Measurements from ENCODE around the gene SETD7. TPM values are rescaled to one million over a fixed set of nuclear protein-coding genes. Genes with fewer than 3 reads are reported as not detected.

The SETD7 gene
- total and polyA plus RNA-seq, 2 of the 8 experiments (the other 6 are each of a cell fraction or from before 2014, with no cell fraction given) = 1.5 to 4.6 TPM

DNA sequence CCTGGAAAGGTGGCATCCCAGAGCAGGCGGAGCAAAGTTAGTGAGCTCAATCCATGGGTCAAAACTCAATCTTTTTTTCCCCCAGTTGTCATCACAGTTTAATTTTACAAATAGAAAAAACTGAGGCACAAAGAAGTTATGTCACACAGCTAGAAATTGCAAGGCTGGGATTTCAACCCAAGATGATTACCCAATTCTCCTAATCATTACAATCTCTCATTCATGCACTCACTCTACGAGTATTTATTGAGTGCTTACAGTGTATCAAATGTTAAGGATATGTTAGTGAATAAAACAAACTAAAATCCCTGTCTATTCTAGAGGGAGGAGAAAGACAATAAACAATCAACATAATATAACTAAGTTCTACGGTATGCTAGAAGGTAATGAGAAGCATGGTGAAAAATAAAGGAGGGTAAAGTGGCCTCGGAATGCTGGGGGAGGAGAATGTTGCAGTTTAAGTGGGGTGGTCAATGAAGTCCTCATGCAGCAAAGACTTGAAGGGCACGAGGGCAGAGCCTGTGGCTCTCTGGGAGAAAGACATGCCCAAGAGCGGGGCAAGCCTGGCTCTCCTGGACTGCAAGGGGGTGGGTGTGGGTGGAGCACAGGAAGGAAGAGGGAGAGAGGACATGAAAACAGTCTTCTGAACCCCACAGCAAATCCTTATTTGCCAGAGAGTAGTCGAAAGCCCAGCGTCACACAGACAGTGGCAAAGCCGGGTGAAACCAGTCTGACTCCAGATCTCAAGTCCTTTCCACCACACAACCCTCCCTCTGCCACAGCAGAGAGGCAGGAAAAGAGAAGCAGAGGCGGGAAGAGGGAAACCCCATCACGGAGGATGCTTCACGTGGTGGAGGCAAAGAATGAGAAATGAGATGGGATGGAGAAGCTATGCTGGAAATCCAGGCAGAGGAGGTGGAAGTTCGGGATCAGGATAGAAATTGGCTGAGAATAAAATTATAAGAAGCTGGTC, 53.8 kb downstream of the SETD7 start:
- TF ChIP-seq, protein P1, sequence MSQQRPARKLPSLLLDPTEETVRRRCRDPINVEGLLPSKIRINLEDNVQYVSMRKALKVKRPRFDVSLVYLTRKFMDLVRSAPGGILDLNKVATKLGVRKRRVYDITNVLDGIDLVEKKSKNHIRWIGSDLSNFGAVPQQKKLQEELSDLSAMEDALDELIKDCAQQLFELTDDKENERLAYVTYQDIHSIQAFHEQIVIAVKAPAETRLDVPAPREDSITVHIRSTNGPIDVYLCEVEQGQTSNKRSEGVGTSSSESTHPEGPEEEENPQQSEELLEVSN (IDR thresholded peaks at IDR 0.05) = 0 out of 2 replicates have a peak, but pooled peaks have one; percentile 19
- no peak for TF ChIP-seq POLR2AphosphoS5 (IDR thresholded peaks at IDR 0.05; ENCODE audit: low read depth, low read length)
- Histone ChIP-seq H3K9ac (replicated peaks in 1 of 4; ENCODE audit: extremely low read depth in 1 of 4, low read depth in 3 of 4, low read length in 3 of 4) (no peak overlapping the region), H2AK5ac (ENCODE audit: low read depth, low read length) (no peak overlapping the region), H3K4ac (replicated peaks; ENCODE audit: insufficient read length, low read depth, low read length) (no peak overlapping the region), H3K4me1 (replicated peaks in 1 of 4; ENCODE audit: control insufficient read depth in 3 of 4, insufficient read depth in 4 of 4, low read length in 3 of 4) (no peaks in the 10 kb centered on the region; a peak in 1 of 7 replicates), H2BK120ac (replicated peaks; ENCODE audit: low read depth, low read length) (no peak overlapping the region), H3K14ac (ENCODE audit: insufficient read length) (no peak overlapping the region), H3K79me1 (ENCODE audit: low read depth, low read length) (no peaks in the 10 kb centered on the region), H2BK15ac (ENCODE audit: low read length) (no peak overlapping the region), H3K79me2 (ENCODE audit: control insufficient read depth in 1 of 2, insufficient read depth in 2 of 2, low read length in 2 of 2) (no peaks in the 10 kb centered on the region), H3K4me2 (ENCODE audit: insufficient read depth in 1 of 2, low read depth in 2 of 2, low read length in 2 of 2) (no peak overlapping the region), H3K18ac (ENCODE audit: extremely low read depth, low read length) (no peak overlapping the region), H2AFZ (ENCODE audit: low read length) (no peak overlapping the region), H3K23me2 (ENCODE audit: low read depth, low read length) (no peaks in the 10 kb centered on the region), H4K8ac (ENCODE audit: extremely low read depth, insufficient read depth, low read length) (no peak overlapping the region), H3K23ac (ENCODE audit: insufficient read length) (no peak overlapping the region), H2BK5ac (ENCODE audit: low read depth, low read length) (no peak overlapping the region), H4K20me1 (replicated peaks in 1 of 2; ENCODE audit: control insufficient read depth in 1 of 2, insufficient read depth in 2 of 2, low read length in 2 of 2) (no peaks in the 10 kb centered on the region), H2BK20ac (ENCODE audit: low read length) (no peak overlapping the region), H3K56ac (replicated peaks; ENCODE audit: insufficient read length, low read depth, low read length) (no peak overlapping the region), H3K27ac (ENCODE audit: low read depth, low read length) (no peak overlapping the region), H3K36me3 (ENCODE audit: control insufficient read depth in 2 of 4, insufficient read depth in 4 of 4, low read length in 3 of 4) (no peaks in the 10 kb centered on the region), H3K27me3 (replicated peaks in 1 of 4; ENCODE audit: control insufficient read depth in 3 of 4, extremely low read depth in 1 of 4, insufficient read depth in 3 of 4, low read length in 3 of 4) (no peaks in the 10 kb centered on the region), H2BK12ac (ENCODE audit: low read depth, low read length) (no peak overlapping the region; the same call in 1 of the 2 replicates), H4K5ac (ENCODE audit: insufficient read length, low read depth, low read length) (no peak overlapping the region), H3K4me3 (ENCODE audit: extremely low read depth in 1 of 4, insufficient read depth in 2 of 4, low read depth in 3 of 4, low read length in 4 of 4) (no peak overlapping the region), H3K9me3 (ENCODE audit: insufficient read depth in 2 of 2, low read depth in 1 of 2, low read length in 1 of 2) (no peaks in the 10 kb centered on the region), H4K91ac (replicated peaks; ENCODE audit: insufficient read length, low read length) (no peak overlapping the region)
- ChIA-PET POLR2A (ENCODE audit: partially characterized antibody) (no interaction called here), CTCF (ENCODE audit: partially characterized antibody) (interaction anchor here (0.6 to 4.1 kb wide), 10 partner anchors 8 to 155 kb away, joined by 3 to 17 read pairs (median 3); no protein-coding TSS in a partner anchor)
- WGBS, 2 experiments (ENCODE audit: extremely low coverage in 1 of 2, insufficient coverage in 1 of 2, insufficient read length in 1 of 2, insufficient replicate concordance in 2 of 2, low coverage in 1 of 2, low lambda C conversion rate in 2 of 2, missing lambda C conversion rate in 1 of 2) = 83% methylated on average over 13 of the region's 13 CpGs; no CpG with 5 or more reads in 1 of the 2 experiments
- FAIRE-seq (no peak), DNase-seq (ENCODE audit: low read depth in 1 of 2, low spot score in 2 of 2) (no peak)

All from H1 (cell line).